ENCODE measurements around the gene ATMIN.

The ATMIN gene

GRCh38 chr16:81006211-81006812 lies 29.3 kb upstream of the ATMIN start:
- DNase-seq (ENCODE audit: low read depth in 1 of 2, low spot score in 1 of 2), result peak; percentile 26 to 57

GRCh38 chr16:81006813-81007695 lies 28.6 kb upstream of the ATMIN start, which contains the start of the genes CENPN and CMC2:
Gene CENPN (plus strand): TSS chr16:81007214. CDS start chr16:81011940, 4,726 bp downstream.
Gene CMC2 (minus strand): TSS chr16:81006885. CDS start chr16:80997394, 9,491 bp downstream.
- DNase-seq (ENCODE audit: low read depth in 1 of 2, low spot score in 1 of 2), result peak; percentile 93 to 95

GRCh38 chr16:81008505-81008789 lies 27.2 kb upstream of the ATMIN start:
- no peak for DNase-seq (ENCODE audit: low read depth in 1 of 2, low spot score in 1 of 2)

- no peak for DNase-seq (ENCODE audit: low read depth in 1 of 2, low spot score in 1 of 2)
These were observed 22.7 kb upstream of the ATMIN start for GRCh38 chr16:81012974-81013373.

- DNase-seq (ENCODE audit: low read depth in 1 of 2, low spot score in 1 of 2), result no peak
These were observed 21.0 kb upstream of the ATMIN start for GRCh38 chr16:81014672-81015071.

GRCh38 chr16:81018496-81018895 lies 17.1 kb upstream of the ATMIN start:
- no peak for DNase-seq (ENCODE audit: low read depth in 1 of 2, low spot score in 1 of 2)

- DNase-seq (ENCODE audit: low read depth in 1 of 2, low spot score in 1 of 2), result no peak
These were observed 9.2 kb upstream of the ATMIN start for GRCh38 chr16:81026429-81026828.

GRCh38 chr16:81029930-81030604 lies 5.6 kb upstream of the ATMIN start:
- DNase-seq (ENCODE audit: low read depth in 1 of 2, low spot score in 1 of 2), result no peak

- DNase-seq (ENCODE audit: low read depth in 1 of 2, low spot score in 1 of 2), result peak in 1 of 2 donors; percentile 7
These were observed 521 bp downstream of the ATMIN start for GRCh38 chr16:81035975-81036750.

- DNase-seq (ENCODE audit: low read depth in 1 of 2, low spot score in 1 of 2), result no peak
These were observed 1.2 kb downstream of the ATMIN start for GRCh38 chr16:81036751-81037350.

- DNase-seq (ENCODE audit: low read depth in 1 of 2, low spot score in 1 of 2), result no peak
These were observed 4.5 kb downstream of the ATMIN start for GRCh38 chr16:81040131-81040530.

GRCh38 chr16:81040842-81041241 lies 5.2 kb downstream of the ATMIN start:
- DNase-seq (ENCODE audit: low read depth in 1 of 2, low spot score in 1 of 2), result no peak

GRCh38 chr16:81041696-81042095 lies 6.1 kb downstream of the ATMIN start:
- DNase-seq (ENCODE audit: low read depth in 1 of 2, low spot score in 1 of 2), result no peak

- no peak for DNase-seq (ENCODE audit: low read depth in 1 of 2, low spot score in 1 of 2)
These were observed 7.2 kb downstream of the ATMIN start for GRCh38 chr16:81042821-81043220.

- DNase-seq (ENCODE audit: low read depth in 1 of 2, low spot score in 1 of 2), result no peak
These were observed 18.1 kb downstream of the ATMIN start for GRCh38 chr16:81053761-81054160.

- DNase-seq (ENCODE audit: low read depth in 1 of 2, low spot score in 1 of 2), result no peak
These were observed 25.1 kb downstream of the ATMIN start for GRCh38 chr16:81060576-81061306.

- no peak for DNase-seq (ENCODE audit: low read depth in 1 of 2, low spot score in 1 of 2)
These were observed 25.6 kb downstream of the ATMIN start for GRCh38 chr16:81061307-81061640.

- DNase-seq (ENCODE audit: low read depth in 1 of 2, low spot score in 1 of 2), result no peak
These were observed 26.4 kb downstream of the ATMIN start for GRCh38 chr16:81061871-81062608.

GRCh38 chr16:81066681-81067080 lies 31.0 kb downstream of the ATMIN start:
- DNase-seq (ENCODE audit: low read depth in 1 of 2, low spot score in 1 of 2), result no peak

- no peak for DNase-seq (ENCODE audit: low read depth in 1 of 2, low spot score in 1 of 2)
These were observed 31.5 kb downstream of the ATMIN start for GRCh38 chr16:81067166-81067565.
